ENCODE results near the gene CA12.

DNA sequence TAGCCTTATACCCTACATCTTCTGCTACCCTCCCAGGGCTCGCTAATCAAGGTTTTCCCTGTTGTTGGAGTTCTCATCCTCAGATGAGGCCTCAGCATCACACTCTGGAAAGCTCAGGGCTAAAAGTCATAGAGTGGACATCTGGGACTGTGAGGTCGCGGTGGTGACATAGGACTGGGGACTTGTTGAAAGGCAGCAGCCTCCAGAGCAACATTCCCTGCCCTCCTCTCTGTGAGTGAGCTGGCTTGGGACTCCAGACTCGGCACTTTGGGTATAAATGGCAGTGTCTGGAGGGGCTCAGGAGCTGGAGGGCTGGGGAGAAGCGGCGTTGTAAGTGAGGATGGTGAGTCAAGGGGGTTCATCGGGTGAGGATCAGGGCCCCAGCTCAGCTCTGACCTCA lies 2.7 kb downstream of the CA12 start:
- TF ChIP-seq POLR2AphosphoS5 (IDR thresholded peaks at IDR 0.05; ENCODE audit: borderline replicate concordance, low read depth, low read length): no peak
- TF ChIP-seq EZH2 (IDR thresholded peaks at IDR 0.05): no peak
- TF ChIP-seq FOXP2 (optimal IDR thresholded peaks at IDR 0.05; ENCODE audit: control extremely low read depth, extremely low read length, insufficient read depth): no peak
